ENCODE data around the gene TMEFF2. TPM values are rescaled to one million over a fixed set of nuclear protein-coding genes. Genes with fewer than 3 reads are reported as not detected.

Gene TMEFF2
- total RNA-seq, 1 donor from 2014 or later, result 0.41 TPM

- H3K27me3 ChIP-seq (ENCODE audit: insufficient read depth, low read length), result no peaks in the 10 kb centered on the region
- Mint-ChIP-seq H3K4me3 (ENCODE audit: unreplicated experiment) (no peak overlapping the region), H3K9me3 (ENCODE audit: unreplicated experiment) (no peaks in the 10 kb centered on the region), H3K4me1 (ENCODE audit: low read depth, unreplicated experiment) (peaks cover 39% of the 10 kb centered on the region), H3K27me3 (ENCODE audit: low read depth, unreplicated experiment) (no peaks in the 10 kb centered on the region), H3K36me3 (ENCODE audit: low read depth, unreplicated experiment) (no peaks in the 10 kb centered on the region), H3K27ac (ENCODE audit: unreplicated experiment) (peak overlapping the region; percentile 91)
- no peaks in the 10 kb centered on the region for H3K79me2 ChIP-seq (ENCODE audit: insufficient read depth, low read length)
- TF ChIP-seq EZH2 (IDR thresholded peaks at IDR 0.05; ENCODE audit: insufficient read depth, low read length) (no peak), CTCF (IDR thresholded peaks at IDR 0.05; ENCODE audit: insufficient read depth, low read depth, low read length) (no peak)
- H3K4me2 ChIP-seq (ENCODE audit: low read length), result peak overlapping the region; percentile 43
- no peaks in the 10 kb centered on the region for H4K20me1 ChIP-seq (ENCODE audit: insufficient read depth, low read length)
- peaks cover 34% of the 10 kb centered on the region for H3K4me1 ChIP-seq (ENCODE audit: insufficient read depth, low read length)
- peak overlapping the region; percentile 49 for H3K27ac ChIP-seq (ENCODE audit: low read depth, low read length)
- H2AFZ ChIP-seq (ENCODE audit: low read depth, low read length), result no peak overlapping the region
- no peak overlapping the region for H3K9ac ChIP-seq (ENCODE audit: low read length)
- peak; percentile 85 for DNase-seq (ENCODE audit: low read depth)
- H3K4me3 ChIP-seq (ENCODE audit: insufficient read depth, low read depth, low read length), result no peak overlapping the region
- no peaks in the 10 kb centered on the region for H3K9me3 ChIP-seq (ENCODE audit: insufficient read depth, low read depth, low read length)
- FAIRE-seq, result peak; percentile 99
- no peaks in the 10 kb centered on the region for H3K36me3 ChIP-seq (ENCODE audit: insufficient read depth, low read length)
These were observed 48.4 kb downstream of the TMEFF2 start for GRCh38 chr2:192146069-192147015.

- H3K36me3 ChIP-seq (ENCODE audit: insufficient read depth, low read length), result no peaks in the 10 kb centered on the region
- H3K4me2 ChIP-seq (ENCODE audit: low read length), result peak overlapping the region; percentile 43
- no peaks in the 10 kb centered on the region for H3K79me2 ChIP-seq (ENCODE audit: insufficient read depth, low read length)
- no peak overlapping the region for H3K9ac ChIP-seq (ENCODE audit: low read length)
- Mint-ChIP-seq H3K27ac (ENCODE audit: unreplicated experiment) (peak overlapping the region; percentile 91), H3K36me3 (ENCODE audit: low read depth, unreplicated experiment) (no peaks in the 10 kb centered on the region), H3K4me3 (ENCODE audit: unreplicated experiment) (no peak overlapping the region), H3K9me3 (ENCODE audit: unreplicated experiment) (no peaks in the 10 kb centered on the region), H3K4me1 (ENCODE audit: low read depth, unreplicated experiment) (peaks cover 37% of the 10 kb centered on the region), H3K27me3 (ENCODE audit: low read depth, unreplicated experiment) (no peaks in the 10 kb centered on the region)
- DNase-seq (ENCODE audit: low read depth) (no peak), FAIRE-seq (no peak)
- peaks cover 34% of the 10 kb centered on the region for H3K4me1 ChIP-seq (ENCODE audit: insufficient read depth, low read length)
- peak overlapping the region; percentile 49 for H3K27ac ChIP-seq (ENCODE audit: low read depth, low read length)
- H3K9me3 ChIP-seq (ENCODE audit: insufficient read depth, low read depth, low read length), result no peaks in the 10 kb centered on the region
- H2AFZ ChIP-seq (ENCODE audit: low read depth, low read length), result no peak overlapping the region
- no peaks in the 10 kb centered on the region for H4K20me1 ChIP-seq (ENCODE audit: insufficient read depth, low read length)
- H3K4me3 ChIP-seq (ENCODE audit: insufficient read depth, low read depth, low read length), result no peak overlapping the region
- no peaks in the 10 kb centered on the region for H3K27me3 ChIP-seq (ENCODE audit: insufficient read depth, low read length)
- no peak for TF ChIP-seq CTCF (IDR thresholded peaks at IDR 0.05; ENCODE audit: insufficient read depth, low read depth, low read length)
- no peak for TF ChIP-seq EZH2 (IDR thresholded peaks at IDR 0.05; ENCODE audit: insufficient read depth, low read length)
These were observed 49.2 kb downstream of the TMEFF2 start for GRCh38 chr2:192145496-192145895.
